GM12875 (cell line): Measurements from ENCODE around the gene SHISAL2A.

Experiments used
- H3K4me3 ChIP-seq: one replicate; pipeline ENCODE4 v1.5.1; 2011; ENCODE audit warnings: low read depth, low read length, control low read depth
- CTCF ChIP-seq: IDR thresholded peaks from 2 replicates; pipeline ENCODE4 v1.5.1; 2011; ENCODE audit warnings: low read depth, mild to moderate bottlenecking, control low read depth, inconsistent platforms, low read length, moderate library complexity, borderline replicate concordance; ENCODE audit not compliant: insufficient read depth

SHISAL2A gene

DNA sequence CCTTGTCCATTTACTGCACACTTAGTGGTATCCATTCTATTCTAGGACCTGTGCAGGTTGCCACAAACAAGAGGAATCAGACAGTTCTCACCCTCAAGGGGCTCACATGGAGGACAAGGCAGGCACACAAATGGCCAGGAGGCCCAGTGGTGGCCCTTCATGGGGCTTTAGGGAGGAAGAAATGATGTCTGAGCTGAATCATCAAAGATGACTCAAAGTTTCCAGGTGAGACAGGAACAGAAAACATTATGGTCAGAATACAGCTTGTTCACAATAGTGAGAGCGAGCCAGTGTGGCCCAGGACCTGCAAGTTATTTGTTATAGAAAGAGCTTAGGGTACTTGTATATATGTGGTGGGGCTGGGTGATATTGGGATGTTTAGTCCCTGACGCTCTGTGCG is 26.4 kb downstream of the SHISAL2A start:
- no peak overlapping the region for H3K4me3 ChIP-seq
- no peak for TF ChIP-seq CTCF

DNA sequence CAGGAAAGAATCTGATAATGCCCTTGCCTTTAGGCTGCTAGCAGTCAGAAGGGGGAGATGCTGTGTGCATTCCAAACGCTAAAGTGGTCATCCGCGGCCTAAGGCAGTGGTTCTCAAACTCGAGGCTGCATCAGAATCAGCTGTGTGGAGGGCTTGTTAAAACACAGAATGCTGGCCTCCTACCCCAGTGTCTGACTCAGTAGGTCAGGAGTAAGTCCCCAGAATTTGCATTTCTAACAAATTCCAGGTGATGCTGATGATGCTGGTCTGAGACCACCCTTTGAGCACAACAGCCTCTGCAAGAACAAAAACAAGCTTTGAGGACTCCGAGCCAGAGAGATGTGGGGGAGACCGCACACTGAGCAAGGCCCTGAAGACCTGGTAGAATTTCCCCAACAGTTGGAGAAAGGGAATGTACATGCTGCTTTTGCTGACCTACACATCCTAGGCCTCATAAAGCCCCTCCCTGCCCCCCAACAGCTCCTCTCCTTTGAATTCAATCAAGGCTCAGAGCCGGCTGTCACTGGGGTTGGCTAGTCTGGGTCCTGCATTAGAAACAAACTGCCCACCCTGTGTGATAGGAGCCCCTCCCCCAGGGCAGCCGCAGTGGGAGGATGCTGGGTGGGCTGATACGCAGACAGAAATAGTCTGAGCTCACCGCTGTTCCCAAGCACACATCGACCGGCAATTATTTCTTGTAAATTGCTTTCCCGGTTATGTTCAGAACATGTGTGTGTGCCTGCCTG is 27.1 kb downstream of the SHISAL2A start:
- TF ChIP-seq CTCF: no peak
- H3K4me3 ChIP-seq: no peak overlapping the region

DNA sequence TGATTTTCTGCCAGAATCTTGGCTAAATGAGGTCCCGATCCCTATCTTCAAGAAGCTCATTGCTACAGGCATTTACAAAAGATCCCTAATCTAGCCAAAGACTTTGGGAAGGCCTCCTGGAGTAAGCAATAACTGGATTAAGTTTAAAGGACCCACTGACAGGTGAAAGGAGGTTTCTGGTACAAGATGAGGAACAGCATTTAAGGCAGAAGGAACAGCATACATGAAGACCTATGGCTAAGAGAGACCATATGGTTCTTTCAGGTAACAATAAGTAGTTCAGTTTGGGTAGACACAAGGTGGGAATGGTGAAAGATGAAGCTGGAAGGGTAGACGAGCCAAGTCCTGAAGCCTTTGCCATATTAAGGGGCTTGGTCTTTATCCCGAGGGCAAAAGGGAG is 27.8 kb downstream of the SHISAL2A start:
- H3K4me3 ChIP-seq: no peak overlapping the region
- TF ChIP-seq CTCF: no peak

DNA sequence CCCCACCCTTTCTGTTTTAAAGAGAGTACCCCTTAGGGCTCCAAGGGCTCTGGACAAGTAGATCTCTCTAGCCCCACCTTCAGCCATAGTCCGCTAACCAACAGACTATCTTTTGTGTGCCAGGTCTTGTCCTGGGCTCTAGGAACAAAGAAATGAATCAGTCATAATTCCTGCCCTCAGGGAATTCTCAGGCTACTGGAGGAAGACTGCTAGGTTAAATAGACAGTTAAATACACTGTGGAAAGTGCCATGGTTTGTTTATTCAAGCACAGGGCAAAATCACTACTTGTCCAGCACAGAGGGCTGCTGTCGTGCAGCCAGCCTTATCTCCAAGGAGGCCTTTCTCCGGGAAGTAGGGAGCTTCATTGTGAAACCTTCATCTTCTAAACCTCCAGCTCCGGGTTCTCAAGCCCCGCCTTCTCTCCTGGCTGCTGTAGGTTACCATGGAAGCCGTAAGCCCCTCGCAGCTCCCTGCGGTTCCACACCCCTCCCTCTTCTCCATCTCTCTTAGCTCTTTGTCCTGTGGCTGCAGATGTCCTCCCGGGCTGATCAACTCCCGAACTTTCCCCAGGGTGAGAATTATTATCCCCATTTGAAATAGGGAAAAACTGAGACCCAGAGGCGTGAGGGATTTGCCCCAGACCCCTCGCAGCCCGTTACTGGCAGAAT is 29.8 kb downstream of the SHISAL2A start:
- no peak overlapping the region for H3K4me3 ChIP-seq
- TF ChIP-seq CTCF: no peak

- no peak overlapping the region for H3K4me3 ChIP-seq
- TF ChIP-seq CTCF: no peak
Measured at GRCh38 chr1:52663716-52664115, 30.7 kb downstream of the SHISAL2A start.

DNA sequence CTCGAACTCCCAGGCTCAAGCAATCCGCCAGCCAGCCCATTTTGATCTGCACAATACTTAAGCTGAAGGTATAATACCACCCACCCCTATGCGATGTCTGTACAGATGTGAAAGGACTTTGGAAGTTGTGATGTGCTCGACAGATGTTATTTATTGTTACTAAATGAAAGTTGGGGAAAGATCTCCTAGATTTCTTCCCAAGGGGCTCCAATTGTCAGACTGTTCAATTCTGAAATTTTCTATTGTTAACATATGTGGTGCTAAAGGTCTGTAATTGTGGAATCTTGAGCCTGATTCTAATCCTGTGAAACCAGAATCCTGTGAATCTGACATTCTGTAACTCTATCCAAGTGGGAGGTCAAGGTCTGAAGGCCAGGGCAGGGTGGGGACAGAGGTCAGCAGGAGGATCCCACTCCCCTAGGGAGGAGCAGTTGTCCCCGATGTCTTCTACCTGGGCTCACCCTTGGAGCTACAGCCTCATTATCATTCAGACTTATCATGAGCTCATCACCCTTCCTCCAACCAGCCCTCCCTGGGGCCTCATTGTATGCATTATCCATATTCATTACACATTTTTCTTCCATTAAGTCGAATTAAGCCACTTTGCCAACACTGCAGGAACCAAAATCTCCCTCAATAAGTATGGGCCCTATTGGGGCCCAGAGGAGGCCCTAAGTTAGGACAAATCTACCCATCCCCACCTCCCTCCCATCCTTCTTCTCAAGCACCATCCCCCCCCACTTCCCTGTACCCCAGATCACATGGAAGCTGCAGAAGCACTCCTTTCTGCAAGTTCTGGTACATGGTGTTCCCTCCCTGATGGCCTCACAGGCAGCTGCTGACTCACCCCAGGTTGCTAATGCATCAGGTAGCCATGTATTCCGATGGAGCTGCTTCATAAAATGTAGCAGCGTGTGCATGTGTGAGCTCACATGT is 32.3 kb downstream of the SHISAL2A start:
- H3K4me3 ChIP-seq: no peak overlapping the region
- no peak for TF ChIP-seq CTCF
